ENCODE data around the gene CBR1. TPM values are rescaled to one million over a fixed set of nuclear protein-coding genes. Genes with fewer than 3 reads are reported as not detected.

CBR1 gene
- total and polyA plus RNA-seq, 9 of the 15 experiments (the other 6 are each of a cell fraction or from before 2014, with no cell fraction given): 2.5 to 33.8 (median 15.1) TPM

DNA sequence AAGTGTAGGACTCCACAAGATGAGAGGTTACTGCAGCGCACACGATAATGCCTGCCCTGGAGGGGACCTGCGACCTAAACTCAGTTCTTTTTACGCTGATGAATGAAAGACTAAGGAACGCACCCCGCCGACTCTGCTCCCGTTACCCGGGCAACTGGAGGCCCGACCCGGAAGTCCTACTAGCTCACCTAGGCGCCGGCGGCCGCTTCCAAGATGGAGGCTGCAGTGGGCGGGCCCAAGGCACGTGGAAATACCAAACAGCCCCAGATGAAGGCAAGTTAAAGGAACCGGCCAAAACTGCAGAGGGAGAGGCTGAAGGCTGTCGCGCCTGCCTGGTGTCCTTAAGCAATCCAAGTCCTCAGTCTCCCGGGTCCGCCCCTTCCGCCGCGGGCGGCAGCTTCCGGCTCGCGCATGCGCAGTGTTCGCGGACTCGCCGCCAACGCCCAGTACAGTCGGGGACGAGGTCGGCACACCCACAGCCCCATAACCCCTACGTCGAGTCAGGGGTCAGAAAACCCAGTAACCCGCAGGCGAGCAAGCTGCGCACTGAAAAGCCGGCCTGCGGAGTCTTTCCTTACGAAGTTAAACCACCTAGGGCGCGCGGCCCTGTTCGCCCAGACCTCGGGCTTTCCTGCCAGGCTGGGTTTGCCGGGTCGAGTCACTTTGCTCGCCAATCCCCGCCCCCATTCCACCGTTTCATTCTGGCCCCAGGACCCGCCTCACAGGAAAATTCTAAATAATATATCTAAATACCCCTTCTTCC is 9.5 kb upstream of the CBR1 start, which contains the start of gene SETD4 (continued):
- TF ChIP-seq SIN3A (IDR thresholded peaks at IDR 0.05; ENCODE audit: borderline replicate concordance in 2 of 2, control insufficient read depth in 1 of 2, low read depth in 2 of 2, low read length in 2 of 2) (peak; percentile 92 to 96; a peak in 3 of 4 replicates), RBFOX2 (IDR thresholded peaks at IDR 0.05; ENCODE audit: low read depth, low read length) (peak; percentile 95), RB1 (IDR thresholded peaks at IDR 0.05; ENCODE audit: low read depth) (peak; percentile 75; the same call in 1 of the 2 replicates), MXI1 (IDR thresholded peaks at IDR 0.05; ENCODE audit: low read depth, low read length) (peak; percentile 92), EGR1 (conservative IDR thresholded peaks at IDR 0.05) (peak; percentile 81)
- TF ChIP-seq, protein P1, sequence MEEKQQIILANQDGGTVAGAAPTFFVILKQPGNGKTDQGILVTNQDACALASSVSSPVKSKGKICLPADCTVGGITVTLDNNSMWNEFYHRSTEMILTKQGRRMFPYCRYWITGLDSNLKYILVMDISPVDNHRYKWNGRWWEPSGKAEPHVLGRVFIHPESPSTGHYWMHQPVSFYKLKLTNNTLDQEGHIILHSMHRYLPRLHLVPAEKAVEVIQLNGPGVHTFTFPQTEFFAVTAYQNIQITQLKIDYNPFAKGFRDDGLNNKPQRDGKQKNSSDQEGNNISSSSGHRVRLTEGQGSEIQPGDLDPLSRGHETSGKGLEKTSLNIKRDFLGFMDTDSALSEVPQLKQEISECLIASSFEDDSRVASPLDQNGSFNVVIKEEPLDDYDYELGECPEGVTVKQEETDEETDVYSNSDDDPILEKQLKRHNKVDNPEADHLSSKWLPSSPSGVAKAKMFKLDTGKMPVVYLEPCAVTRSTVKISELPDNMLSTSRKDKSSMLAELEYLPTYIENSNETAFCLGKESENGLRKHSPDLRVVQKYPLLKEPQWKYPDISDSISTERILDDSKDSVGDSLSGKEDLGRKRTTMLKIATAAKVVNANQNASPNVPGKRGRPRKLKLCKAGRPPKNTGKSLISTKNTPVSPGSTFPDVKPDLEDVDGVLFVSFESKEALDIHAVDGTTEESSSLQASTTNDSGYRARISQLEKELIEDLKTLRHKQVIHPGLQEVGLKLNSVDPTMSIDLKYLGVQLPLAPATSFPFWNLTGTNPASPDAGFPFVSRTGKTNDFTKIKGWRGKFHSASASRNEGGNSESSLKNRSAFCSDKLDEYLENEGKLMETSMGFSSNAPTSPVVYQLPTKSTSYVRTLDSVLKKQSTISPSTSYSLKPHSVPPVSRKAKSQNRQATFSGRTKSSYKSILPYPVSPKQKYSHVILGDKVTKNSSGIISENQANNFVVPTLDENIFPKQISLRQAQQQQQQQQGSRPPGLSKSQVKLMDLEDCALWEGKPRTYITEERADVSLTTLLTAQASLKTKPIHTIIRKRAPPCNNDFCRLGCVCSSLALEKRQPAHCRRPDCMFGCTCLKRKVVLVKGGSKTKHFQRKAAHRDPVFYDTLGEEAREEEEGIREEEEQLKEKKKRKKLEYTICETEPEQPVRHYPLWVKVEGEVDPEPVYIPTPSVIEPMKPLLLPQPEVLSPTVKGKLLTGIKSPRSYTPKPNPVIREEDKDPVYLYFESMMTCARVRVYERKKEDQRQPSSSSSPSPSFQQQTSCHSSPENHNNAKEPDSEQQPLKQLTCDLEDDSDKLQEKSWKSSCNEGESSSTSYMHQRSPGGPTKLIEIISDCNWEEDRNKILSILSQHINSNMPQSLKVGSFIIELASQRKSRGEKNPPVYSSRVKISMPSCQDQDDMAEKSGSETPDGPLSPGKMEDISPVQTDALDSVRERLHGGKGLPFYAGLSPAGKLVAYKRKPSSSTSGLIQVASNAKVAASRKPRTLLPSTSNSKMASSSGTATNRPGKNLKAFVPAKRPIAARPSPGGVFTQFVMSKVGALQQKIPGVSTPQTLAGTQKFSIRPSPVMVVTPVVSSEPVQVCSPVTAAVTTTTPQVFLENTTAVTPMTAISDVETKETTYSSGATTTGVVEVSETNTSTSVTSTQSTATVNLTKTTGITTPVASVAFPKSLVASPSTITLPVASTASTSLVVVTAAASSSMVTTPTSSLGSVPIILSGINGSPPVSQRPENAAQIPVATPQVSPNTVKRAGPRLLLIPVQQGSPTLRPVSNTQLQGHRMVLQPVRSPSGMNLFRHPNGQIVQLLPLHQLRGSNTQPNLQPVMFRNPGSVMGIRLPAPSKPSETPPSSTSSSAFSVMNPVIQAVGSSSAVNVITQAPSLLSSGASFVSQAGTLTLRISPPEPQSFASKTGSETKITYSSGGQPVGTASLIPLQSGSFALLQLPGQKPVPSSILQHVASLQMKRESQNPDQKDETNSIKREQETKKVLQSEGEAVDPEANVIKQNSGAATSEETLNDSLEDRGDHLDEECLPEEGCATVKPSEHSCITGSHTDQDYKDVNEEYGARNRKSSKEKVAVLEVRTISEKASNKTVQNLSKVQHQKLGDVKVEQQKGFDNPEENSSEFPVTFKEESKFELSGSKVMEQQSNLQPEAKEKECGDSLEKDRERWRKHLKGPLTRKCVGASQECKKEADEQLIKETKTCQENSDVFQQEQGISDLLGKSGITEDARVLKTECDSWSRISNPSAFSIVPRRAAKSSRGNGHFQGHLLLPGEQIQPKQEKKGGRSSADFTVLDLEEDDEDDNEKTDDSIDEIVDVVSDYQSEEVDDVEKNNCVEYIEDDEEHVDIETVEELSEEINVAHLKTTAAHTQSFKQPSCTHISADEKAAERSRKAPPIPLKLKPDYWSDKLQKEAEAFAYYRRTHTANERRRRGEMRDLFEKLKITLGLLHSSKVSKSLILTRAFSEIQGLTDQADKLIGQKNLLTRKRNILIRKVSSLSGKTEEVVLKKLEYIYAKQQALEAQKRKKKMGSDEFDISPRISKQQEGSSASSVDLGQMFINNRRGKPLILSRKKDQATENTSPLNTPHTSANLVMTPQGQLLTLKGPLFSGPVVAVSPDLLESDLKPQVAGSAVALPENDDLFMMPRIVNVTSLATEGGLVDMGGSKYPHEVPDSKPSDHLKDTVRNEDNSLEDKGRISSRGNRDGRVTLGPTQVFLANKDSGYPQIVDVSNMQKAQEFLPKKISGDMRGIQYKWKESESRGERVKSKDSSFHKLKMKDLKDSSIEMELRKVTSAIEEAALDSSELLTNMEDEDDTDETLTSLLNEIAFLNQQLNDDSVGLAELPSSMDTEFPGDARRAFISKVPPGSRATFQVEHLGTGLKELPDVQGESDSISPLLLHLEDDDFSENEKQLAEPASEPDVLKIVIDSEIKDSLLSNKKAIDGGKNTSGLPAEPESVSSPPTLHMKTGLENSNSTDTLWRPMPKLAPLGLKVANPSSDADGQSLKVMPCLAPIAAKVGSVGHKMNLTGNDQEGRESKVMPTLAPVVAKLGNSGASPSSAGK (IDR thresholded peaks at IDR 0.05): no peak; the same call in 1 of the 2 replicates
- TF ChIP-seq, protein P2, sequence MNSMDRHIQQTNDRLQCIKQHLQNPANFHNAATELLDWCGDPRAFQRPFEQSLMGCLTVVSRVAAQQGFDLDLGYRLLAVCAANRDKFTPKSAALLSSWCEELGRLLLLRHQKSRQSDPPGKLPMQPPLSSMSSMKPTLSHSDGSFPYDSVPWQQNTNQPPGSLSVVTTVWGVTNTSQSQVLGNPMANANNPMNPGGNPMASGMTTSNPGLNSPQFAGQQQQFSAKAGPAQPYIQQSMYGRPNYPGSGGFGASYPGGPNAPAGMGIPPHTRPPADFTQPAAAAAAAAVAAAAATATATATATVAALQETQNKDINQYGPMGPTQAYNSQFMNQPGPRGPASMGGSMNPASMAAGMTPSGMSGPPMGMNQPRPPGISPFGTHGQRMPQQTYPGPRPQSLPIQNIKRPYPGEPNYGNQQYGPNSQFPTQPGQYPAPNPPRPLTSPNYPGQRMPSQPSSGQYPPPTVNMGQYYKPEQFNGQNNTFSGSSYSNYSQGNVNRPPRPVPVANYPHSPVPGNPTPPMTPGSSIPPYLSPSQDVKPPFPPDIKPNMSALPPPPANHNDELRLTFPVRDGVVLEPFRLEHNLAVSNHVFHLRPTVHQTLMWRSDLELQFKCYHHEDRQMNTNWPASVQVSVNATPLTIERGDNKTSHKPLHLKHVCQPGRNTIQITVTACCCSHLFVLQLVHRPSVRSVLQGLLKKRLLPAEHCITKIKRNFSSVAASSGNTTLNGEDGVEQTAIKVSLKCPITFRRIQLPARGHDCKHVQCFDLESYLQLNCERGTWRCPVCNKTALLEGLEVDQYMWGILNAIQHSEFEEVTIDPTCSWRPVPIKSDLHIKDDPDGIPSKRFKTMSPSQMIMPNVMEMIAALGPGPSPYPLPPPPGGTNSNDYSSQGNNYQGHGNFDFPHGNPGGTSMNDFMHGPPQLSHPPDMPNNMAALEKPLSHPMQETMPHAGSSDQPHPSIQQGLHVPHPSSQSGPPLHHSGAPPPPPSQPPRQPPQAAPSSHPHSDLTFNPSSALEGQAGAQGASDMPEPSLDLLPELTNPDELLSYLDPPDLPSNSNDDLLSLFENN (IDR thresholded peaks at IDR 0.05; ENCODE audit: low read depth in 2 of 2, low read length in 2 of 2): 0 out of 4 replicates have a peak, but pooled peaks of 1 of the 2 experiments have one; percentile 45

All from K562 (cell line).